ENCODE data around the gene ARHGAP15.

- TF ChIP-seq POLR2A (IDR thresholded peaks at IDR 0.05; ENCODE audit: low read length) = no peak
- TF ChIP-seq E2F6 (IDR thresholded peaks at IDR 0.05; ENCODE audit: borderline replicate concordance, low read depth) = no peak
- no peak for TF ChIP-seq CTCF (IDR thresholded peaks at IDR 0.05)
- TF ChIP-seq MAX (IDR thresholded peaks at IDR 0.05) = no peak
- no peak for TF ChIP-seq SREBF2 (IDR thresholded peaks at IDR 0.05)
- TF ChIP-seq ZFP36 (IDR thresholded peaks at IDR 0.05; ENCODE audit: borderline replicate concordance, partially characterized antibody) = no peak
- TF ChIP-seq TFCP2L1 (CRISPR knock-in tag; IDR thresholded peaks at IDR 0.05) = no peak
- TF ChIP-seq JUNB (IDR thresholded peaks at IDR 0.05) = no peak
- TF ChIP-seq NR3C1 (IDR thresholded peaks at IDR 0.05) = no peak
- TF ChIP-seq RCOR1 (IDR thresholded peaks at IDR 0.05; ENCODE audit: low read depth, low read length) = no peak
- TF ChIP-seq BHLHE40 (IDR thresholded peaks at IDR 0.05; ENCODE audit: low read depth, low read length) = no peak
- no peak for TF ChIP-seq FOSL2 (IDR thresholded peaks at IDR 0.05)
- no peak for TF ChIP-seq FOSL2 (CRISPR knock-in tag; IDR thresholded peaks at IDR 0.05)
These were observed 311.3 kb downstream of the ARHGAP15 start for GRCh38 chr2:143440411-143441012.

Measured in A549 (cell line).